NCI-H1436 (cell line): ENCODE data around the gene ERICH2.

Experiments used
- DNase-seq: peaks from one replicate; lab custom pipeline; 2025; lab: John Stamatoyannopoulos, UW

ERICH2 gene

DNA sequence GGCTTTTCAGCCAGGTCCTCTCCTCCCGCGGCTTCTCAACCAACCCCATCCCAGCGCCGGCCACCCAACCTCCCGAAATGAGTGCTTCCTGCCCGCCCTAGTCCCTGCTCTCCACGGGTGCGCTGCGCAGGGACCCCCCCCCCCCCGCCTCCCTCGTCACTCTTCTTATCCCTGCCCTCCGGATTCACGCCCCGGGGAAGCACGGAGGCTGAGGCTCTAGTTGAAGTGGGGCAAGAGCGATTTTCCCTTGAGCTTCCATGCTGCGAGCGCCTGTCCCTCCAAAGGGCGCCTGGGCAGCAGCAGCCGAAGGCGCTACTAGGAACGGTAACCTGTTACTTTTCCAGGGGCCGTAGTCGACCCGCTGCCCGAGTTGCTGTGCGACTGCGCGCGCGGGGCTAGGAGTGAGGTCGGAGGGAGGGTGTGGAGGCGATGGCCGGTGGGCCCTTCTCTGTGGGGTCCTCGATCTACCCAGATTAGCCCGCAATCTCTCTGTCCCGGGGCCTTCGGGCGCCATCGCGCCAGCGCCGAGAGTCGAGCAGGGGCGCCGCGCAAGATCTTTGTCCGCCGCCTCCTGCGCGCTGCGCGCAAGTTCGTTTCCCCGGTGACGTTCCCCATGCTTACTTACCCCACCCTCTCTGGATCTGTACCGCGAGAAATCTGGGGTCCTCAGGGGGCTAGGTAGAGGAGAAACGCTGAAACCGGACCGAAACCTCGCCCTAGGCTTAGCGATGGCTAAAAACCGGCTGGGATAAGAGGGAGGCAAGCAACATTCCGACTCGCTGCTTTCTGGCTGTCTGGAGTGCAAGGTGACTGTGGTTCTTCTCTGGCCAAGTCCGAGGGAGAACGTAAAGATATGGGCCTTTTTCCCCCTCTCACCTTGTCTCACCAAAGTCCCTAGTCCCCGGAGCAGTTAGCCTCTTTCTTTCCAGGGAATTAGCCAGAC, 47.2 kb downstream of the ERICH2 start:
- DNase-seq = peak; percentile 34

DNA sequence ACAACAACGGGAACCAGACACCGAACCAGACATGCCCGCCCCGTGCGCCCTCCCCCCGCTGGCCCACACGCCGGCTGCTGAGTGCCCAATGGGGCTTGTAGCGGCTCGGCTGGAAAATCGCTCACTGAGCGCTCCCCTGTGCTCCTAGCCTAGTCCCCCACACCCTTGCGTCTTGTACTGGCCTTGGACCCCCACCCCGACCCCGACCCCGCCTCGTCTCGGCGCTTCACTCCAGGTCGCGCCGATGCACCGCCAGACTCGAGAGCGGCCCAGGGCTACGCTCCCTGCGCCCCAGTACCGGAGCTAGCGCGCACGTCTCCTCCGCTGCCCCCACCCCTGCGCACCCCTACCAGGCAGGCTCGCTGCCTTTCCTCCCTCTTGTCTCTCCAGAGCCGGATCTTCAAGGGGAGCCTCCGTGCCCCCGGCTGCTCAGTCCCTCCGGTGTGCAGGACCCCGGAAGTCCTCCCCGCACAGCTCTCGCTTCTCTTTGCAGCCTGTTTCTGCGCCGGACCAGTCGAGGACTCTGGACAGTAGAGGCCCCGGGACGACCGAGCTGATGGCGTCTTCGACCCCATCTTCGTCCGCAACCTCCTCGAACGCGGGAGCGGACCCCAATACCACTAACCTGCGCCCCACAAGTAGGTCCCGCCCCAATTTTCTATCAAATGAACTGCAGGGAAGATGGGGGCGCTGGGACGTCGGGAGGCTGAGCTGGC, 48.0 kb downstream of the ERICH2 start:
- peak; percentile 22 for DNase-seq

DNA sequence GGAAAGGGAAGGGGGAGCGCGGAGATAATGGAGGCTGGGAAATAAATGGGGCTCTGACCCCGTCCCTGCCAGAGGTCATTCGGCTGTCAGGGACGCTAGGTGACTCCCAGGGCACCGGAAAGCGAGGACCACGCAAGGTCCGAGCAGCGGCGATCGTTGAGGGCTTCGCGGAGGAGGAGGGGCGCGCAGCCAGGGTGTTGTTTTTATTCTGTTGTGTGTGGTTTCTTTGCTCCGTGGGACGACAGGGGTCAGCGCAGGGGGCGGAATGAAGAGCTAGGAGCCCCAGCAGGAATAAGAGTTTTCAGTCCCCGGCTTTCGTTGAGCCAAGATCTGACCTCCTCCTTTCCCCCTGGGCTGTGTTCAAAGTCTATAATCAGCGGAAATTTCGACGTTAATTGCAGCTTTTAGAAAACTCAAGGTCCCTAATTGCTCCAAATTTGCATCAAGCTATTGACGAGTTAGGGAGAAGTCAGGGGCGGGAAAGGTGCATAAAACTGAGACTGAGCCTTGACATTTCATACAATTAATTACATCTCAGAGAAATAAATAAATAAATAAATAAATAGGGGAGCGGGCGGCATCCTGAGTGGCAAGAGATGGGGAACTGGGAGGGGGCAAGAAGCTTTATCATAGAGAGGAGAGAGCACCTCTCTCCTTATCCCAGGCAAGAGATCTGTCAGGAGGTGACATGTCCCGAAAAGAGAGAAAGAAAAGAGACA, 48.7 kb downstream of the ERICH2 start:
- DNase-seq = peak; percentile 17

DNA sequence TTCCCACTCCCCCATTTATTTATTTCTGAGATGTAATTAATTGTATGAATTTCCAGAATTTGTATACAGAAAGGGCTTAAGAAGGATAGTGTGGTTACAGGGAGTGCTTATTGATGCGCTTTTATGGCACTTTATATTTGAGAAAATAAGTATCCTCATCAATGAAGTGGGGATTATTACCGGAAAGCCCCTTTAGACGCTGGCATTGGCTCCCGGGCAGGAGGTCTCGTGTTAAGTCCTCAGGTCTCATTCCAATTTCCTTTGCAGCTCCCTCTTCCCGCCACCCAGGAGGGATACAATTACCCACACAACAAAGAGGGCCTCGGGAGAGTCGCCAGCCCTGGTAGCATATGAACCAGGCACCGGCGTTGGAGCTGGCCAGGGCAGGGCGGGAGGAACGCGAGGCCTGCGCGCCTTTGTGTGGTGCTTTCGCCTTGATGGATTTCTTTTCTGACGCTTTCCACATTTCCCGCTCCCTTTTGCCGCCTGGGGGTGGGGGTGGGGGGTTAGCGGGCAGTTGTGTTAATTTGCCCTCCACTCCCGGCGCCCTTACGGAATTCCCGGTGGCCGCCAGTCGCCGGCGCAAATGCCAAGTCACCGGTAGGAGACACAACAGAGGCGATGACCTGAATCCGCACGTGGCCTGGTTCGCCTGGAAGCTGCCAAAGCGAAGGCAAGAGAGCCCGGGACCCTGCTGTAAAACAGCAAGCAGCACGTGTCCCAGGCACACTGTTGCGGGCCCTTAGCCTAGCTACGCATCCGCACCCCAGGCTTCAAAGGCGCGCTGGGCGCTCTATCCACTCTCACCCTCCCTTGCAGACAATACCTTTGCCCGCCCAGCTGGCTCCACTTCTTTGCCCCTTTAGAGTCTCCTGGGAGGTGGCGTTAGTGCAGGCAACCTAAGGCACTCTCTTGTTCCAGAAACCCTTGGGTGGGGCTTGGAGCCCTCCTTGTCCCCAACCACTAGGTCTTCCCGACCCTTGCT, 49.8 kb downstream of the ERICH2 start:
- no peak for DNase-seq

DNA sequence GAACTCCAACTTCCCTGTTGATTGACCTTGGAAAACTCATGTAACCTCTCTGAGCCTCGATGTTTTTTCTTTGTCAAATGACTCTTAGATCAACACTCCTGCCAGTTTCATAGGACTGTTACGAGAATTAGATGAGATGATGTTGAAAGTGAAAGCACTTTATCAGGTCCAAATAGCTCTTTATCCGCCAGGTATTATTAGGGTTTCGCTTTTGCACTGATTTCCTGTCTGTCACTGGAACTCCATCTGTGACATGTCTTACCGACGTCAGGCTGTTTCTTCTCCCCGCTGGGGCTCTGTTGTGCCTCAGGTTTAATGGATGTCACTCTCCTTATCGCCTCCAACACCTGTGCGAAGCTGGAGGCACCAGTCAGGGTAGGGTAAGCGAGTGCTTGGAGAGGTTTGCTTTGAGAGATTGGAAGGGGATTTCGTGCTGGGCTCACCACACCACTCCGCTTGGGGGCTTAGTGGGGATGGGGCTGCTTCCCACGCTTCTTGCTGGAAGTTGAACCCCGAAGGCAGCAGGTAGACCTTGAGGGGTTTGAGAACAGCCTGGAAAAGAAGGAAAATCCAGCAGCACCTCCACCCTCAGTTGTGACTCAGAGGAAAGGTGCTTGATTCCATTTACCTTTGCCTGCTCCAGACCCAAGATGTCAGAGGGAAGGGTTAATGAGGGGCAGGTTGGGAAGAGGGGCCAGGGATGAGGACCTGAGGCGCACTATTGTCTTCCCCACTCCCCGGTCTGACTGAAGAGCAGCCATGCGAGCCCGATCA, 50.8 kb downstream of the ERICH2 start:
- no peak for DNase-seq

DNA sequence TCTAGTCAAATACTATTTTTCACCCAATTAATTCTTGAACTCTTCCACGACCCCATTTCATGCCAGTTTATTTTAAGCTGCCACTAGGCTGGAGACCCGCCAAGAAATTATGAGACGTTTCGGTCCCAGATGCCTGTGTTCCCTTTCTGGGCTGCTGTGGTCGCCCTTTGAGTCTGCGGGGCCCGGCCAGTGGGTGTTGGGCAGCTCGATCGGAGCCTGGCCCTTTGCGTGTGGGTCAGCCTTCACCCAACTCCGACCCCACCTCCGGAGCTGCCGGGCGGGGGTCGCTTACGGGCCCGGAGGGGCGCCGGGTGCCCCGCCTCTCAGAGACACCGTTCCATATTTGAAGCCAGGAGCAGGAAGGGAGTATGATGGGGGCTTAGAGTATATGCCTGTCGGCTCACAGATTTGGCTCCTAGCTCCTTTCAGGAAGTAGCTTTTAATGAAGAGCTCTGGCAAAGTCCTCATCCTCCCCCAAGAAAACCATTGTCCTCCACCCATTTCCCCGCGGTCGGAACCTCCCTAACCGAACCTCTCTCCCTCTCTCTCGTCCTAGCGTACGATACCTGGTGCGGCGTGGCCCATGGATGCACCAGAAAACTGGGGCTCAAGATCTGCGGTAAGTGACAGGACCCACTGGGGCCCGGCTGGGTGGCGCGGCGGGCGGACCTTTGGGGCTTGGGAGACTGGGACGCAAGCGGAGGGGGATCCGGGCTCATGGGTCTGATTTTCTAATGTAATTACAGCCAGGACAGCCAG, 51.5 kb downstream of the ERICH2 start:
- no peak for DNase-seq

DNA sequence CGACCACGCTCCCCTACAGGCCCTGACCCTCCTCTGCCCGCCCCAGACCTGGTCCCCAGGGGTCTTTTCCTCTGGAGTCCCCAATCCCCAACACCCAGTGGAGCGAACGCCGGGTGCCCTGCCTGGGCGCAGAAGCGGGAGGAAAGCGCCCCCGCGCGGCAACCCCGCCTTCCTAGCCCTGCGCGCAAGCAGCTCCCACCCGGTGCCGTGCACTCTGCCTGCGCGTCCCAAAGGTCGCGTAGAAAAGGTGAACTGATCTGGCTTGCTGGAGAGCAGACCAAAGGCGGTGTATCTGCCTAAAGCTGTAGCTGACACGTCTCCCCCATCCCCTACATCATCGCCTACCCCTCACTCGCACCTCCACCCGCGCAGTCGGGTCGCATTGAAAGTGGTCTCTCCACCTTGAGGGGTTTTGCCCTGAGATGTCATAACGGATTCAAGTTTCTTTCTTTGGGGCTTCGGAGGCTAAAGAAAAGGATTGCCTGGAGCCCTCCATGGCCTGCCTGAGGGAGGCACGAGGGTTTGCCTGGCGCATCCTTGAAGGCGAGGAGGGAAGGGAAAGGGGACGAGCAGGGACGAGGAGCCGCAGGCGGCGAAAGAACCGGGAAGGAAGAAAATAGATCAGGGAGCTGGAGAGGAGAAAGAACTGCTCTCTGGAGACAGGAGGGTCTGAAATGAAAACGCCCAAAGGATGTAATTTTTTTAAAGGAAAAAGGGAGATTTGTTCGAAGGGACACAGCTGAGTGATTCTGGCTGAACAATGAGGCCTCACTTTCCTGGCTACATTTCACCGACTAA, 52.3 kb downstream of the ERICH2 start:
- no peak for DNase-seq

DNA sequence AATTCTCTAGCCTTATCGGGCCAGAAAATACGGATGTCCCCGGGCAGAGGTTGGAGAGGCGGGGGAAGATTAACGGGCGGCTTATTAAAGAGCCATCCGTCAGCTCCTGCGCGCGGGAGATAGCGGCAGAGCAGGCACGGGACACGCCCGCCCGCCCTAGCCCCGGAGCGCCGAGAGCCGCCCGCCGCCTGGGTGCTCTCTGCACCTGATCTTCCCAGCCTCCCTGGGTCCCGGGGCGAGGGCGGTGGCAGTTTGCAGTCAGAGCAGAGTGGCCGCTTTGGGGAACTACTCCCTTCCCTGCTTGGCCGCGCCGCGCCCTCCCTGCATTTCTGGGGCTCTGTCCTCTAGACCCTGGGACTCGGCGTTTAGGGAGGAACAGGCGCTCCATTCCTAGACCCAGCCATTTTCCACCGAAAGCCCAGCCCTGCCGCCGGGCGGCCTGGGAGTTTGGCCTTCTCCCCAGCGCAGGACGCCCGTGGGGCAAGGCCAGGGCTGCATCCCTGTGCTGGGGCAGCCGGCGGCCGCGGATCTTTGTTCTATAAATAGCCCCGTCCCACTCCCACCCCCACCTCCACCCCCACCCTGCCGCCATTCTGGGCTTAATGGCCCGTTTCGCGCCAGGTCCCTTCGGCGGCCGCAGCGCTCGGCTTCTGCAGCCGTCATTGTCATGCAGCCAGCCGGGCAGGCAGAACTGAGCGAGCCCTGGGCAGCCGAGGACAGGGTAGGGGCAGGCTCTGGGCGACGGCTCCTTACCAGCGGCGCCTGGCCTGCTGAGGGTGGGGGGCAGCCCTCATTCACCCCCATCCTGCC, 53.1 kb downstream of the ERICH2 start:
- DNase-seq = no peak

DNA sequence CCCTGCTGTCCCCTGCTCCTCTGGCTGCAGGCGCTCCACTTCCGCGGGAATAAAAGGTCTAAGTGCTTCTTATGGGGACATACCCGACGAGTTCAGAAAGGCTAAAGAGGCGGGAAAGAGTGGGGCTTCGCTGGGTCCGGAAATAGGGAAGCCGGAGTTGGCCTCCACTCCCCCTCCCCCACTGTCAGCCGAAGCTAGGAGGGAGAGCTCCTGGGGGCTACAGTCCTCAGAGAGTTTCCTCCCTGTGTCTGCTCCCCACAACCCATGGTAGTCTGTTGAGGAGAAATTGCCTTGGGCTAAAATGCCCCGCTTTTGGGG, 53.7 kb downstream of the ERICH2 start:
- DNase-seq = no peak

DNA sequence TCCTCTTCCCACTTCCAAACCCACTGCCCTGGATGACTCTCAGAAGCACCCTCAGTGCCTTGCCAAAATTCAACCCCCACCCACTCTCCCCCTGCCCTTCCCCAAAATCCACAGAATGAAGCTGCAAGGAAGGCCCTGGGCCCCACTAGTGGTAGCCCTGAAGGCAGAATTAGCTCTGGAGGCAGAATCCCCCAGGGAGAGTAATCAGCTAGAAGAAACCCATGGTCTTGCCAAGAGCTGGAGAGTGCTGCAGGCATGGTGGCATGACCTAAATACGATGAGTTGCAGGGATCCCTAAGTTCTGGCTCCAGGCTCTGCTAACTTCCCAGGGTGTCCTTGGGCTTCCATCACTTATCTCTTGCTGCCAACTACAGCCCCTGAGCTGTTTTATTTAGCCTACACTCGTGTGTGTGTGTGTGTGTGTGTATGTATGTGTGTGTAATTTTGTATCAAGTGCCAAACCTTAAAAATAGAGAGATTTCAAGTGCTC, 54.4 kb downstream of the ERICH2 start:
- peak; percentile 12 for DNase-seq

DNA sequence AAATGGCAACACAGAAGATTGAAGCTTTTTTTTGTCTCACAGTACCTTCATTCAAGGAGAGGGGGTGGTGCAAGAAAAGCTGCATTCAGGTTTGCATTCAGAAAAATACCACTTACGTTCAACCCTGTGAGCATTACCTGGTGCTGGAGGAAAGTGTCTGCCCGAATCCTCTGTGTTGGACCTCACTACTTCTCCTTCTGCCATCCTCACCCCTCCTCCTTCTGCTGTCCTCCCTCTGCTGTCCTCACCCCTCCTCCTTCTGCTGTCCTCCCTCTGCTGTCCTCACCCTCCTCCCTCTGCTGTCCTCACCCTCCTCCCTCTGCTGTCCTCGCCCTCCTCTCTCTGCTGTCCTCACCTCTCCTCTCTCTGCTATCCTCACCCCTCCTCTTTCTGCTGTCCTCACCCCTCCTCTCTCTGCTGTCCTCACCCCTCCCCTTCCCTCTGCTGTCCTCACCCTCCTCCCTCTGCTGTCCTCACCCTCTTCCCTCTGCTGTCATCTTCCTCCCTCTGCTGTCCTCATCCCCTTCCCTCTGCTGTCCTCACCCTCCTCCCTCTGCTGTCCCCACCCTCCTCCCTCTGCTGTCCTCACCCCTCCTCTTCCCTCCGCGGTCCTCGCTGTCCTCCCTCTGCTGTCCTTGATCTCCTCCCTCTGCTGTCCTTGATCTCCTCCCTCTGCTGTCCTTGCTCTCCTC, 57.8 kb downstream of the ERICH2 start:
- DNase-seq = no peak

DNA sequence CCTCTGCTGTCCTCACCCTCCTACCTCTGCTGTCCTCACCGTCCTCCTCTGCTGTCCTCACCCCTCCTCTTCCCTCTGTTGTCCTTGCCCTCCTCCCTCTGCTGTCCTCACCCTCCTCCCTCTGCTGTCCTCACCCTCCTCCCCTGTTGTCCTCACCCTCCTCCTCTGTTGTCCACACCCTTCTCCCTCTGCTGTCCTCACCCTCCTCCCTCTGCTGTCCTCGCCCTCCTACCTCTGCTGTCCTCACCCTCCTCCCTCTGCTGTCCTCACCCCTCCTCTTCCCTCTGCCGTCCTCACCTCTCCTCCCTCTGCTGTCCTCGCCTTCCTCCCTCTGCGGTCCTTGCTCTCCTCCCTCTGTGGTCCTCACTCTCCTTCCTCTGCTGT, 58.3 kb downstream of the ERICH2 start:
- DNase-seq = no peak

DNA sequence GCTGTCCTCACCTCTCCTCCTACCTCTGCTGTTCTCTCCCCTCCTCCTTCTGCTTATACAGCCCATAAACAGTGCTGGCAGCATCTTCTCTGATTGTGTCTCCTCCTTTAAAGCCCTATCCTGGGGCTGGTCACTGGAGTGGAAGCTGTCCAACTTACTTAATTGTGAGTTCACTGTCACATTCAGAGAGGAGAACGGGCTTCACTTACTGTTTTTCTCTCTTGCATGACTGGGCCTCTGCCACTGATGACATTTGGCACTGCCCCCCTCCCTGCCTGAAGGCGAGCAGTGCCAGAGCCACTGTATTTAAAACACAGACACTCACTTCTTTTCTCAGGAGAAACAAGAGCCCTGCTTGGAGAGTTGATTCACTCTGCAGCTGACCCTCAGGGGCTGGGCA, 58.9 kb downstream of the ERICH2 start:
- DNase-seq = no peak

DNA sequence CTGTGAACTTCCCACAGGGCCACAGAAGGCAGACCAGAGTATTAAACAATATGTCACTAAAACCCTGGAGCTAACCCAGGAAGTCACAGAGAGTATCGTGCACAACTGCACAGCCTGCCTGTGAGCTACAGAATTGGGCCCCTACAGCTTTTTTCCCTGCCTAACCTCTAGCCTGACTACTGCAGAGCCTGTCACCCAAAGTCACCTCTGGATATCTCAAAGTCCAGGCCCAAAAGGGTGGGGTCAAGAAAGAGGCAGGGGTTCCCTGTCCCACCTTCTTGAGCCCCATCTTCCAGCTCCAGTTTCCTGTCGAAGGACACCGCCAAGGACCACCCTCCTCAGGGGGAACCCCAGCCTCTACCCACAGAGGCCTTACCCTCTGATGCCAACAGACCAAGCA, 60.0 kb downstream of the ERICH2 start:
- no peak for DNase-seq

DNA sequence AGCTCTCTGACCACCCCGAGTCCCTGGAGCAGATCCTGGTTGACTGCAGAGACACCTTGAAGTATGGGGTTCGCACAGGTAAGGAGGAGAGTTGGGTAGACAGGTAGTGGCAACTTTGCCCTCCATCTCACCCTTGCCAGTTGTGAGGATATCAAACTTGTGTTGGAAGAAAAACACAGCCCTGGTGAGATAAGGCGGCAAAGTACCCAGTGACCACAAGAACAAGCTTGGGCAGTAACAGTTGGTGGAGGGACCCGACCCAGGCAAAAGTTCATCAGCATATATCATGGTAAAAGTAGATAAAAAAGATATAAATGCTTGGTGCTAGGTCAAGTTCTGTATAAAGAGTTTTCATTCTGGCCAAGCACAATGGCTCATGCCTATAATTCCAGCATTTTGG, 60.9 kb downstream of the ERICH2 start:
- DNase-seq = no peak

DNA sequence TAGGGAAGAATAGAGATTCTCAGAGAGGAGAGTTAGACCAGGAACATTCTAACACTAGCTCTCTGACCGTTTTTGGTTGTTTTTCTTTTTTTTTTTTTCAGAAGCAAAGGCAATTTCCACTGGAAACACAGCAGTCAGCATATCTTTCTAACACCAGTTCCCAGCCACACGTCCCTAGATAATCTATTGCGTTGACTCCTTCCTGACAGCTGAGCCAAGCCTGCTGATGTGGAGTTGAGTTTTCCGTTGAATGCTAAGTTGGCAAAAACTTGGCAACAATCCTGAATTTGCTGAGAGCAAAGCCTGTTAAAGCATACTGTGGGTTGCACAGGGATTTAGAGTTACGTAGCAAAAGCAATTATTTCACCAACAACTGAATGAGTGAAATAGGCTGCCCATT, 65.8 kb downstream of the ERICH2 start:
- no peak for DNase-seq

DNA sequence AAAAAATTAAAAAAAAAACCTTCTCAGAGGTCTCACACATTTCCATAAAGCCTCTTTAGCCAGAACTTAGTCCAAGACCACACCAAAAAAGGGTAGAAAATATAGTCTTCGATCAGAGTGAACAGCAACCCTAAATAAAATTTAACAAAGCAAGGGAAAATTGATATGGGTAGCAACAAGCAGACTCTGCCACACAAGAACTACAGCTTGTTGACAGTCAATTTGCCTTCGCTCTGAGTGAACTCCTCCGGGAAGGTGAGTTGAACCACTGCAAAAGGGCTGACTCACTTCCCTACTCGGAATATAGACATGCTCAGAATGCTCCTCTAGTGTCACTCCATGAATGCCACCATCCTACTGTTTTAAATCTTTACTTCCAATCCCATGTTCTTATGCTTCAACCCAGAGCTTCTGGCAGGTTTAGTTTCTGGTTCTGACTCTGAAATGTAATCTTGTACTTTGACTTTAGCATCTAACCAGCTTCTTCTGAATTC, 70.6 kb downstream of the ERICH2 start:
- DNase-seq = no peak
